GM19025 (cell line): ENCODE measurements around the gene PSMB3.
"Not testable (repeated sequence)": the region's sequence is repeated elsewhere in the genome, so short reads cannot be mapped to it uniquely, and the experiment has no call there.

Source experiments
- ATAC-seq: cut with Tn5 transposase; IDR thresholded peaks from one replicate; pipeline ENCODE4 v1.9.1; 2021; ENCODE audit warnings: mild to moderate bottlenecking, low read depth, moderate library complexity; ENCODE audit not compliant: unreplicated experiment

The PSMB3 gene

DNA sequence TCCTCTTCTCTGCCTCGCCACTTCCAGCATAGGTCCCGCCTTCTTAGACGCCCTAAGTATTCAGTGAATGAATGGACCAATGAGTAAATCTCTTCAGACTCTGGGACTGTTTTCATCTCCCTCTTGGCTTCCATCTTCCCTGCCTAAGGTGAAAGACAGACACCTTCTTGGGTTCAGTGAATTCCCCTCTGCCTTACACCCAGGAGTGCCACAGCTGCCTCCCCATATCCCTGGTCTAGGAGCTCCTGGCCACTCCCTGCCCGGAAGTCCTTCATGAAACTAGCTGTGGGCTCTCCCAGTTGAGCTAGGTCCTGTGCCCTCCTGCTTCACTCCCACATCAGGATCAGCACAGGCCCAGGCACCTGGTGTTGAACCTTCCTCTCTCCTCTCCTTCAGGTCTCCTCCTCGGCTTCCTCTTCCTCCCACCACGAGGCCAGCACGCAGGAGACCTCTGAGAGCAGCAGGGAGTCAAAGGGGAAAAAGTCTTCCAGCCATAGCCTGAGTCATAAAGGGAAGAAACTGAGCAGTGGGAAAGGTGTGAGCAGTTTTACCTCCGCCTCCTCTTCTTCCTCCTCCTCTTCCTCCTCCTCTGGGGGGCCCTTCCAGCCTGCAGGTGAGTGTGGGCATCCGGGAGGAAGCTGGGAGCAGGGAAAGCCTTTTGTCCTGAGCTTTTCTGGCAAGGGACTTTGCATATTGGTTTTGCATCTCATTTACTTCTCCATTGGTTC lies 37.2 kb upstream of the PSMB3 start:
- ATAC-seq = no peak

GRCh38 chr17:38716368-38717005 lies 36.1 kb upstream of the PSMB3 start:
- ATAC-seq = no peak

- ATAC-seq = no peak
Observed at GRCh38 chr17:38717139-38717745, 35.3 kb upstream of the PSMB3 start.

GRCh38 chr17:38719289-38719942 lies 33.1 kb upstream of the PSMB3 start:
- no peak for ATAC-seq

DNA sequence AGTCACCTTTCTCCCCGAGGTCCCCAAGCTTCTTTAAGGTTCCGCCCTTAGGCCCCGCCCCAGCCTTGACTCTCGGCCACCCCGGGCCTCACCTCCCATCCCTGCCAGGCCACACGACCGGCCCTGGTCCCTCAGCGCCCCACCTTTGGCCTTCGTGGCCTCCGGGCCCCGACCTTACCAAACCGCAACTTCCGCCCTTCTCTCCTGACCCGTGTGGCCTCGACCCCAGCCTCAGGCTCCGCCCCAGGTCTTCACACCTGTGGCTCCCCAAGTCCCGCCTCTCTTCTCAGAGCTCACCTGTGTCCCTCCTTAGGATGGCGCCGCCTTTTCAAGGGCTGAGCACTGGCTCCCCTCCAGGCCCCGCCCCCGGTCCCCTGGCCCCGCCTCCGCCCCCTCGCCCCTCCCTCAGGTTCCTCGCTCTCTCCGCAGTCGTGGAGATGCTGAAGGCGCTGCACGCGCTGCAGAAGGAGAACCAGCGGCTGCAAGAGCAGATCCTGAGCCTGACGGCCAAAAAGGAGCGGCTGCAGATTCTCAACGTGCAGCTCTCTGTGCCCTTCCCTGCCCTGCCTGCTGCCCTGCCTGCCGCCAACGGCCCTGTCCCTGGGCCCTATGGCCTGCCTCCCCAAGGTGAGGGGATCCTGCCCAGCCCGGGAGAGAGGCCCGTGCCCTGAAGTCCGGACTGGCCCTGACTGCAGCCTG lies 32.4 kb upstream of the PSMB3 start:
- no peak for ATAC-seq

- ATAC-seq = no peak
Observed at GRCh38 chr17:38720941-38721340, 31.6 kb upstream of the PSMB3 start.

DNA sequence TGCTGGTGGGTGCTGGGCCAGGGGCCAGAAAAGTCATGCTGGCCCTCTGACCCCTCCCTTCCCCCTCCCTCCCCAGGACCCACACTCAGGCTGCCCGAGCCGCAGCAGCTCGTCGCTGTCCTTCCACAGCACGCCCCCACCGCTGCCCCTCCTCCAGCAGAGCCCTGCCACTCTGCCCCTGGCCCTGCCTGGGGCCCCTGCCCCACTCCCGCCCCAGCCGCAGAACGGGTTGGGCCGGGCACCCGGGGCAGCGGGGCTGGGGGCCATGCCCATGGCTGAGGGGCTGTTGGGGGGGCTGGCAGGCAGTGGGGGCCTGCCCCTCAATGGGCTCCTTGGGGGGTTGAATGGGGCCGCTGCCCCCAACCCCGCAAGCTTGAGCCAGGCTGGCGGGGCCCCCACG lies 30.7 kb upstream of the PSMB3 start:
- no peak for ATAC-seq

DNA sequence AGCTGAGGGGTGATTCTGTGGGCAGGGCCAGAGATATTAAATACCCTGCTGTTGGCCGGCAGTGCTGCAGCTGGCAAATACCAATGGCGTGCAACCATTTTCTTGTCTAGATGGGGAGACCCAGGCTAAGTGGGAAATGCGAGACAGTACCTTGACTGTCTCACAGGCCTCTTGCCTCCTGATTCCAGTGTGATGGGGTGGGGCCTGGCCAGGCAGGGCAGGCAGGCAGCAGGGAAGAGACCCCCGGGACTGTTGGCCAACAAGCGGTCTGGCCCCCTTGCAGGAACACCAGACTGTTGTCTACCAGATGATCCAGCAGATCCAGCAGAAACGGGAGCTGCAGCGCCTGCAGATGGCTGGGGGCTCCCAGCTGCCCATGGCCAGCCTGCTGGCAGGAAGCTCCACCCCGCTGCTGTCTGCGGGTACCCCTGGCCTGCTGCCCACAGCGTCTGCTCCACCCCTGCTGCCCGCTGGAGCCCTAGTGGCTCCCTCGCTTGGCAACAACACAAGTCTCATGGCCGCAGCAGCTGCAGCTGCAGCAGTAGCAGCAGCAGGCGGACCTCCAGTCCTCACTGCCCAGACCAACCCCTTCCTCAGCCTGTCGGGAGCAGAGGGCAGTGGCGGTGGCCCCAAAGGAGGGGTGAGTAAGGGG lies 28.1 kb upstream of the PSMB3 start:
- ATAC-seq = no peak

DNA sequence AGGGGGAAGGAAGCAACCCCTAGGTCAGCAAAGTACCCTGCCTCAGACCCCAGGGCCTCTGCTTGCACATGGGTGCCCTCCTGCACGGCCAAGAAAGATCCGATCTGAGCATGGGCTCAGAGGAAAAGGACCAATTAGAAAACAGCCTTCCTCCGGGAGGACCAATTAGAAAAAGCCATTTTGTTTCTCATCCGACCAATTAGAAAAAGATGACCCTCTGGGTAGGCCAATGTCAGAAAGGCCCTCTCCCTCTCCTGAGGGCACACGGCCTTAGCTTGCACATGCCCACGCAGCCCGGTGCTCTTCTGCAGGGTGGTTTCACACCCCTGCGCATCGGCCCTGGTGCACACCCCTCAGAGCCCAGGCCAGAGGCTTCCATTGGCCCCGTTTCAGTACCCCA lies 27.5 kb upstream of the PSMB3 start:
- ATAC-seq = no peak

DNA sequence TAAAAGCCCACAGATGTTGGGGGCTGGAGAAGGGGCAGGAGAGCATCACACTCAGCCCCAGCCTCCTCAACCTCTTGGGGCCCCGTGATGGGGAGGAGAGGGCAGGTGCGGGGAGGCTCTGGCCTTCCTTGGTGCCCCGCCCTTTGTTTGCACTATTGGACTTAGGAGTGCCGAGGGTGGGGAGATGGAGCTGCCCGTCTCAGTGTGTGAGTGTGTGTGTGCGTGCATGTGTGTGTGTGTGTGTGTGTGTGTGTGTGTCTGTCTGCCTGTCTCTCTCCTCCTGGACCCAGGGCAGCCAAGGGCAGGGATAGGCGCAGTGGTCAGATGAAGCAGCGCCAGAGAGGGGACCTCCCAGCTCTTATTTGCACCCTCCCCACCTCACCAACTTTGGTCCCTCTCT lies 26.4 kb upstream of the PSMB3 start:
- not testable (repeated sequence) for ATAC-seq

DNA sequence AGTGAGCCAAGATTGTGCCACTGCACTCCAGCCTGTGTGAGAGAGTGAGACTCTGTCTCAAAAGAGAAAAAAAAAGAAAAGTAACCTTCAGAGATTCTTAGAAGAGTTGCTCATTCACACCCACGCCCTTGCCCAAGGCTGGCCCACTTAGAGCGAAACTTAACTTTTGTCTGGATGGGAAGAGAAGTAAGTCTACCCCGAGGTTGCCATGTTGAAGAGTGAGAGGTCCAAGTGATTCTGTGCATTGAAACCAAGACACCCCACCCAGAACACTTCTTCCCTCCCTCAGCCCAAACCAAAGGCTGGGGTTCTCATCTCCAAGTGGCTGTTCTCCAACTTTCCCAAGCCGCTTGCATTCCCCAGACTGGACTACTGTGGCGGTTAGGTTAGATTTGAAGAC lies 24.8 kb upstream of the PSMB3 start:
- no peak for ATAC-seq

GRCh38 chr17:38728290-38728831 lies 24.2 kb upstream of the PSMB3 start:
- ATAC-seq = no peak

GRCh38 chr17:38729368-38729885 lies 23.1 kb upstream of the PSMB3 start:
- ATAC-seq = no peak

DNA sequence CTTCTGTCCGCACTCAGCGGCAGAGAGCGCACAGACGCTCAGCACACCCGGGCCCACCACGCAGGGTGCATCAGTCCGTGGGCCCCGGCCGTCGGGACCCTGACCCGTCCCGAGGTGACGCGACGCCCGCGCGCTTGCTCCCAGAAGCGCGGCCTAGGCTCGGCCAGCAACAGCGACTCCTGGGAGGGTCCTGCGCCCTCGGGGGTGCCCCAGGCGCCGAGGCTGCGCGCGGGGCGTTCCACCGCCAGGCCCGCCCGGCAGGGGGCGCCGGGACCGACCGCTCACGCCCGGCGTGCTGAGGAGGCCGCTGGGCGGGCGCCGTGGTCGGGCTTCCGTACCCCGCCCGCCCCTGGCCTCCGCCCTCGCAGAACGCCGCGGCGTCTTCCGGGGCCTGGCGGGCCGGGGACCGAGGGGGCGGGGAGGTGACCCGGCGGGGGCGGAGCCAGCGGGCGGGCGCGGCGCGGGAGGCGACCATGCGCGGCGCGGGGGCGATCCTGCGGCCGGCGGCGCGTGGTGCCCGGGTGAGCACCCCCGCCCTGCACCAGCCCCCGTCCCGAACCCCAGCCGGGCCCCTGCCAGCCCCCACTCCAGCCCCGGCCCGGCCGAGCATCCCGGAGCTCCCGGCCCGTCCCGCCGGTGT lies 22.5 kb upstream of the PSMB3 start, which contains the start of gene CISD3:
Gene CISD3, plus strand, starts transcription at position 456 of the 640 bp plus-strand sequence. Its CDS starts 18 bp downstream, at position 474.
- ATAC-seq = peak; percentile 82

GRCh38 chr17:38730526-38731379 lies 21.8 kb upstream of the PSMB3 start:
- no peak for ATAC-seq

DNA sequence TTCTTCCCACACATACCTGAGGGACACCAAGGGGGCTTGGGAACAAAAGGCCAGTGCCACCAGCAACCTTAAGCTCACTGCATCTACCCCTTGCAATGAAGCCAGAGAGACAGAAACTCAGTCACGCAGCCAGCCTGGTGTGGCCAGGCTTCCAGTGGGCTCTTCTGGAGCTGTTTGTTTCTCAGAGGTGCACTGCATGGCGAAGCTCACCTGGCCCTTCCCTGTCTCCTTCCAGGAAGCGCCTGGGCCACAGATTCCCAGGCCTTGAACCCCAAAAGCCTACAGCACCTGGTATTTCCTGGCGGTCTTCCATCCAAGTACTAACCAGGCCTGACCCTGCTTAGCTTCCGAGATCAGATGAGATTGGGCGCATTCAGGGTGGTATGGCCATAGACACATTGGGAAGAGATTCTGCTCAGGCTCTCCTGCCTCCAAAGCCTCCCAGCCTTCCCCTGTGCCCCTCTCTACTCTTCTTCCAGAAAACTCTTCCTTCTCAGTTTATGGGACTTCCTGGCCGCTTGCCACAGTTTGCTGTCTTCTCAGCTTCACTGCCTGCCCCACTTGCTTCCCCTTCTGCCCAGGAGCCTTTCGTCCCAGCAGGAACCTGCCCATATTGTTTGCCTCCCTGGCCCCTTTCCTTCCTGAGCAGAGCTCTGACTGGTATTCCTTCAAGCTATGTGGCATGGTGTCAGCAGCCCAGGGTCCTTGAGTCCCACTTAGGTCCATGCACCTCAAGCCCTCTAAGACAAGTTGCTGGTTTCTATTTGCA lies 20.8 kb upstream of the PSMB3 start:
- ATAC-seq = no peak
